B cell (primary cell): ENCODE measurements around the gene RRAD. TPM values are rescaled to one million over a fixed set of nuclear protein-coding genes. Genes with fewer than 3 reads are reported as not detected.

Experiments
- ATAC-seq: fragments of 200-7000 bp; cut with Tn5 transposase; one replicate; pipeline ENCODE4 v1.10.0; 2021; ENCODE audit warnings: low read depth, mild to moderate bottlenecking, moderate number of reproducible peaks, moderate library complexity
- CTCF ChIA-PET: fragments of 350-600 bp; sonication (Branson Sonifier 250); formaldehyde crosslinking; loops from one replicate; lab custom pipeline; 2021; ENCODE audit warnings: antibody characterized with exemption, inconsistent platforms; lab: Charles Lee
- POLR2A ChIA-PET: fragments of 350-600 bp; sonication (Branson Sonifier 250); formaldehyde crosslinking; loops from one replicate; lab custom pipeline; 2021; ENCODE audit warnings: antibody characterized with exemption; lab: Charles Lee
- DNase-seq: peaks from one replicate; pipeline ENCODE4 v3.0.0; 2013
- H2AFZ ChIP-seq: 2 replicates; pipeline ENCODE4 v1.6.1; 2012; ENCODE audit warnings: mild to moderate bottlenecking, low read depth, low read length; ENCODE audit not compliant: insufficient read depth, poor library complexity, severe bottlenecking
- H3K27ac ChIP-seq, 2 donors: 1 replicate in 1 of 2; 2 replicates in 1 of 2; pipeline ENCODE4 v1.5.1; 2012 to 2013; ENCODE audit warnings: low read length in 2 of 2, mild to moderate bottlenecking in 2 of 2, moderate library complexity in 1 of 2
- H3K27me3 ChIP-seq, 4 experiments: fragments of 200-600 bp in 1 of 4; sonication (generic) in 1 of 4; replicated peaks in 1 of 4; 1 replicate in 2 of 4; 2 replicates in 2 of 4; pipeline versions ENCODE4 v1.6.1 to v1.7.0; 2013 to 2016; ENCODE audit warnings: low read length in 3 of 4, mild to moderate bottlenecking in 2 of 4, mixed read lengths in 1 of 4, moderate library complexity in 1 of 4; ENCODE audit not compliant: insufficient read depth in 4 of 4, control insufficient read depth in 3 of 4; ENCODE audit errors: control extremely low read depth in 1 of 4
- H3K36me3 ChIP-seq, 2 experiments: replicated peaks in 1 of 2; 1 replicate in 1 of 2; 2 replicates in 1 of 2; pipeline versions ENCODE4 v1.6.1 to v1.7.1; 2013; ENCODE audit warnings: low read length in 1 of 2; ENCODE audit not compliant: insufficient read depth in 2 of 2, control insufficient read depth in 1 of 2; ENCODE audit errors: control extremely low read depth in 1 of 2, extremely low read depth in 1 of 2
- H3K4me1 ChIP-seq, 2 donors: fragments of 200-600 bp in 1 of 2; sonication (generic) in 1 of 2; 1 replicate in 1 of 2; 2 replicates in 1 of 2; pipeline versions ENCODE4 v1.5.1 to v1.6.1; 2013 to 2017; ENCODE audit warnings: low read length in 2 of 2; ENCODE audit not compliant: control insufficient read depth in 2 of 2, insufficient read depth in 2 of 2
- H3K4me2 ChIP-seq: replicated peaks from 2 replicates; pipeline ENCODE3; 2012; ENCODE audit warnings: mild to moderate bottlenecking, low read depth, low read length; ENCODE audit not compliant: poor library complexity, severe bottlenecking
- H3K4me3 ChIP-seq, 5 experiments: fragments of 200-600 bp in 1 of 5; sonication (generic) in 1 of 5; 1 replicate in 3 of 5; 2 replicates in 2 of 5; pipeline versions ENCODE4 v1.5.1 to v1.7.0; 2011 to 2016; ENCODE audit warnings: low read length in 4 of 5, mild to moderate bottlenecking in 4 of 5, low read depth in 2 of 5, control low read depth in 1 of 5, moderate library complexity in 1 of 5; ENCODE audit not compliant: insufficient read depth in 1 of 5; ENCODE audit errors: control extremely low read depth in 1 of 5, extremely low read depth in 1 of 5
- H3K79me2 ChIP-seq: fragments of 200-600 bp; sonication (generic); one replicate; pipeline ENCODE4 v1.6.0; 2016; ENCODE audit warnings: low read length; ENCODE audit not compliant: control insufficient read depth, insufficient read depth
- H3K9ac ChIP-seq: fragments of 200-600 bp; sonication (generic); 2 replicates; pipeline ENCODE4 v1.6.1; 2017; ENCODE audit warnings: mild to moderate bottlenecking, low read length, moderate library complexity
- H3K9me3 ChIP-seq, 3 donors: one replicate each; pipeline versions ENCODE4 v1.6.1 to v1.7.1; 2013; ENCODE audit warnings: low read length in 2 of 3; ENCODE audit not compliant: control insufficient read depth in 2 of 3, insufficient read depth in 1 of 3; ENCODE audit errors: control extremely low read depth in 1 of 3
- H4K20me1 ChIP-seq: 2 replicates; pipeline ENCODE4 v1.6.0; 2012; ENCODE audit warnings: mild to moderate bottlenecking, low read length; ENCODE audit not compliant: insufficient read depth, control insufficient read depth, poor library complexity, severe bottlenecking
- H3K27ac Mint-ChIP-seq: one replicate; pipeline ENCODE4 v1.8.0; 2021; ENCODE audit warnings: mixed read lengths
- H3K27me3 Mint-ChIP-seq: one replicate; pipeline ENCODE4 v1.8.0; 2021; ENCODE audit warnings: mixed read lengths
- H3K4me1 Mint-ChIP-seq: one replicate; pipeline ENCODE4 v1.8.0; 2021; ENCODE audit warnings: mixed read lengths
- H3K4me3 Mint-ChIP-seq: one replicate; pipeline ENCODE4 v1.8.0; 2021; ENCODE audit warnings: mixed read lengths
- H3K9me3 Mint-ChIP-seq: one replicate; pipeline ENCODE4 v1.8.0; 2022; ENCODE audit warnings: mixed read lengths; ENCODE audit not compliant: insufficient read depth
- EZH2 ChIP-seq: IDR thresholded peaks from 2 replicates; pipeline ENCODE4 v1.6.1; 2012; ENCODE audit warnings: borderline replicate concordance, low read depth, mild to moderate bottlenecking, moderate library complexity, low read length; ENCODE audit not compliant: insufficient read depth, poor library complexity, severe bottlenecking
- WGBS: methylation state at CpG from one replicate; pipeline ENCODE4 v1.1.5; 2013; ENCODE audit warnings: missing lambda C conversion rate; ENCODE audit not compliant: insufficient coverage; 5-methylcytosine and 5-hydroxymethylcytosine counted together
- intact Hi-C: fragments of 100-400 bp; cut with micrococcal nuclease; formaldehyde crosslinking; loops from one replicate; pipeline ENCODE4 v1.10.0; 2022
- polyA plus RNA-seq: library from polyadenylated mRNA; depleted of rRNA; stranded (reverse); fragments of >200 nt; gene quantifications from 2 replicates; pipeline ENCODE4 v1.2.3, GENCODE V29; 2012
- total RNA-seq, 2 donors: library from RNA; stranded (reverse); fragments of 120-200 nt in 1 of 2; gene quantifications; 1 replicate in 1 of 2; 2 replicates in 1 of 2; pipeline versions ENCODE4 v1.2.3 to v1.2.4, GENCODE V29; 2013 to 2022
- TF ChIP-seq, protein P1 (sequence below): fragments of 200-600 bp; IDR thresholded peaks from one replicate; pipeline ENCODE4 v1.8.0; 2022; ENCODE audit warnings: antibody characterized with exemption, mild to moderate bottlenecking

RRAD gene
- total and polyA plus RNA-seq, 2 donors (not counting 1 experiment from before 2014, with no cell fraction given) = 0.64 to 1.9 TPM

DNA sequence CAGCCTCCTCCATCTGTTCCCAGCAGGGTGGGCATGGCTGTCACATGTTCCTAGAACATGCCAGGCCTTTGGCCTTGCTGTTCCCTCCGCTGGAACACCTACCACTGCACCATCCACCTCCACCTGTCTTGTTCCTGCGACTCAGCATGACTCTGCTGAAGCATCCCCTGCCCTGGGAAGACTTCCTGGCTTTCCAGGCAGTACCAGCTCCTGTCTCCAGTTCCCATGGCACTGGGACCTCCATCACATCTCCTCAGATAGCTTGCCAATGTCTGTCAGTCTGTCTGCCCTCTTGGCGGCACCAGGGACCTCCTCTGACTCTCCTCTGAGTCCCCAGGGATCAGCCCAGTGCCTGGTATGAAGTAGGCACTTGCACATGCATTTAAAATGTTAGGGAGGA, 29.3 kb downstream of the RRAD start:
- Histone ChIP-seq H3K79me2 (no peaks in the 10 kb centered on the region), H2AFZ (no peak overlapping the region), H3K9me3 (no peaks in the 10 kb centered on the region), H3K27me3 (peaks cover 0 to 3% (median 0%) of the 10 kb centered on the region in 4 experiments), H3K9ac (no peak overlapping the region), H4K20me1 (no peaks in the 10 kb centered on the region), H3K36me3 (no peaks in the 10 kb centered on the region), H3K4me3 (no peak overlapping the region), H3K4me1 (peaks cover 0 to 3% of the 10 kb centered on the region in 2 donors), H3K27ac (no peak overlapping the region), H3K4me2 (no peak overlapping the region)
- DNase-seq = no peak
- no peak overlapping the region for H3K27ac Mint-ChIP-seq
- no peak overlapping the region for H3K4me3 Mint-ChIP-seq
- CTCF ChIA-PET = interaction anchor here (1.0 to 2.5 kb wide), 6 partner anchors 11 to 259 kb away, joined by 3 to 8 read pairs (median 4); partner anchors contain the start of gene PDP2
- TF ChIP-seq, protein P1, sequence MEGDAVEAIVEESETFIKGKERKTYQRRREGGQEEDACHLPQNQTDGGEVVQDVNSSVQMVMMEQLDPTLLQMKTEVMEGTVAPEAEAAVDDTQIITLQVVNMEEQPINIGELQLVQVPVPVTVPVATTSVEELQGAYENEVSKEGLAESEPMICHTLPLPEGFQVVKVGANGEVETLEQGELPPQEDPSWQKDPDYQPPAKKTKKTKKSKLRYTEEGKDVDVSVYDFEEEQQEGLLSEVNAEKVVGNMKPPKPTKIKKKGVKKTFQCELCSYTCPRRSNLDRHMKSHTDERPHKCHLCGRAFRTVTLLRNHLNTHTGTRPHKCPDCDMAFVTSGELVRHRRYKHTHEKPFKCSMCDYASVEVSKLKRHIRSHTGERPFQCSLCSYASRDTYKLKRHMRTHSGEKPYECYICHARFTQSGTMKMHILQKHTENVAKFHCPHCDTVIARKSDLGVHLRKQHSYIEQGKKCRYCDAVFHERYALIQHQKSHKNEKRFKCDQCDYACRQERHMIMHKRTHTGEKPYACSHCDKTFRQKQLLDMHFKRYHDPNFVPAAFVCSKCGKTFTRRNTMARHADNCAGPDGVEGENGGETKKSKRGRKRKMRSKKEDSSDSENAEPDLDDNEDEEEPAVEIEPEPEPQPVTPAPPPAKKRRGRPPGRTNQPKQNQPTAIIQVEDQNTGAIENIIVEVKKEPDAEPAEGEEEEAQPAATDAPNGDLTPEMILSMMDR = no peak
- no peak for TF ChIP-seq EZH2
- H3K4me1 Mint-ChIP-seq = no peaks in the 10 kb centered on the region
- no peaks in the 10 kb centered on the region for H3K9me3 Mint-ChIP-seq
- WGBS = 100% methylated on average over 2 of the region's 3 CpGs
- ATAC-seq = no peak
- POLR2A ChIA-PET = no interaction called here
- no peaks in the 10 kb centered on the region for H3K27me3 Mint-ChIP-seq
- intact Hi-C loops = loop anchor here (1.0 kb wide), 1 partner anchor 58 kb away; no protein-coding TSS in a partner anchor

DNA sequence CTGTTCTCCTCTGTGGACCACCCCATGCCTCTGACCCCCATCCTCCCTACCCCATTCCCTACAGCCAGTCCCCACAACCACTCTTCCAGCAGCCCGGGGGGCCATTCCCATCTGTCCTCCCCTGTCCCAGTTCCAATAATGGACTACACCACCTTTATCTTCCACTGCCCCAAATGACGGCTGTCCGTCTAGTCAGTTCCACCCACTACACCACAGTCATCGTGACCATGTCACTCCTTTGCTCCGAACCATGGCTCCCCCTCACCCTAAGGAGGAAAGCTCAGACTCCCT, 29.7 kb downstream of the RRAD start:
- Histone ChIP-seq H3K27ac (no peak overlapping the region), H3K9ac (no peak overlapping the region), H3K4me3 (no peak overlapping the region), H3K4me1 (peaks cover 0 to 3% of the 10 kb centered on the region in 2 donors), H3K79me2 (no peaks in the 10 kb centered on the region), H3K9me3 (no peaks in the 10 kb centered on the region), H4K20me1 (no peaks in the 10 kb centered on the region), H3K4me2 (no peak overlapping the region), H3K27me3 (peaks cover 0 to 3% (median 0%) of the 10 kb centered on the region in 4 experiments), H2AFZ (no peak overlapping the region), H3K36me3 (no peaks in the 10 kb centered on the region)
- DNase-seq = no peak
- no peak for ATAC-seq
- no peak overlapping the region for H3K27ac Mint-ChIP-seq
- WGBS = 94% methylated on average over 5 of the region's 5 CpGs
- CTCF ChIA-PET = interaction anchor here (1.0 to 2.5 kb wide), 6 partner anchors 11 to 260 kb away, joined by 3 to 8 read pairs (median 4); partner anchors contain the start of gene PDP2
- no peaks in the 10 kb centered on the region for H3K4me1 Mint-ChIP-seq
- H3K4me3 Mint-ChIP-seq = no peak overlapping the region
- intact Hi-C loops = loop anchor here (1.0 kb wide), 1 partner anchor 59 kb away; no protein-coding TSS in a partner anchor
- POLR2A ChIA-PET = no interaction called here
- H3K9me3 Mint-ChIP-seq = no peaks in the 10 kb centered on the region
- TF ChIP-seq EZH2 = no peak
- TF ChIP-seq, protein P1 = no peak
- H3K27me3 Mint-ChIP-seq = no peaks in the 10 kb centered on the region
